Psoas muscle (tissue), 8 donors: ENCODE measurements around the gene SPATA24. TPM values are rescaled to one million over a fixed set of nuclear protein-coding genes. Genes with fewer than 3 reads are reported as not detected.
"Not testable (repeated sequence)": the region's sequence is repeated elsewhere in the genome, so short reads cannot be mapped to it uniquely, and the experiment has no call there.

ENCODE experiments used
- ATAC-seq, 4 donors: fragments of 200-7000 bp; cut with Tn5 transposase; one replicate each; pipeline ENCODE4 v1.9.1; 2020; ENCODE audit warnings: moderate library complexity in 3 of 4, mild to moderate bottlenecking in 2 of 4
- DNase-seq, 2 donors: peaks; one replicate each; pipeline ENCODE4 v3.0.0-alpha.2; 2020
- H3K27ac ChIP-seq: fragments of 200-600 bp; one replicate; pipeline ENCODE4 v1.8.0; 2022
- H3K27me3 ChIP-seq, 3 donors: fragments of 200-600 bp in 1 of 3; one replicate each; pipeline versions ENCODE4 v1.6.1 to v1.8.0; 2013 to 2022; ENCODE audit warnings: low read length in 2 of 3, mild to moderate bottlenecking in 2 of 3, moderate library complexity in 1 of 3; ENCODE audit not compliant: insufficient read depth in 3 of 3
- H3K36me3 ChIP-seq, 2 donors: fragments of 200-600 bp in 1 of 2; one replicate each; pipeline versions ENCODE4 v1.6.1 to v1.8.0; 2013 to 2022; ENCODE audit warnings: low read depth in 1 of 2, mild to moderate bottlenecking in 1 of 2, moderate library complexity in 1 of 2; ENCODE audit not compliant: insufficient read depth in 1 of 2
- H3K4me1 ChIP-seq: fragments of 200-600 bp; one replicate; pipeline ENCODE4 v1.8.0; 2022
- H3K4me3 ChIP-seq: fragments of 200-600 bp; one replicate; pipeline ENCODE4 v1.8.0; 2022; ENCODE audit warnings: mild to moderate bottlenecking
- H3K9me3 ChIP-seq: fragments of 200-600 bp; one replicate; pipeline ENCODE4 v1.8.0; 2022
- CTCF ChIP-seq: fragments of 200-600 bp; IDR thresholded peaks from one replicate; pipeline ENCODE4 v1.8.0; 2022; ENCODE audit warnings: antibody characterized with exemption
- WGBS, 3 donors: extraction: QIAGEN DNeasy Blood & Tissue Kit; methylation state at CpG; one replicate each; pipeline versions ENCODE4 v1.1.6 to v1.1.7; 2013; 5-methylcytosine and 5-hydroxymethylcytosine counted together
- intact Hi-C, 2 donors: fragments of 100-400 bp; cut with DNase I; formaldehyde crosslinking; loops; one replicate each; pipeline versions ENCODE4 v1.11.0 to v1.14.2; 2022
- polyA plus RNA-seq, 3 donors: library from polyadenylated mRNA; stranded (reverse); fragments of 200-250 nt; gene quantifications; one replicate each; pipeline ENCODE4 v1.2.3, GENCODE V29; 2013
- total RNA-seq, 4 donors: library from RNA; stranded (reverse); fragmentation: NEBNext Ultra II Directional in 2 of 4; extraction: Animal tissue kit (Norgen Biotek cat#: 25700) in 2 of 4; gene quantifications; one replicate each; pipeline versions ENCODE4 v1.2.1 to v1.2.4, GENCODE V29; 2021 to 2023
- donor health status: healthy with polysubstance abuse.
- donor health status: DM: no; HTN: no; CAD: no; lungs with moderate emphysema.
- donor health status: Bipolar disorder and iron deficiency.
- donor health status: healthy.
- donor health status: DM: yes; HTN: yes; CAD: no.
- donor health status: DM: no; HTN: no; CAD: no.
- donor health status: DM: no; HTN: no; CAD: no.
- donor health status: DM: yes; HTN: yes; CAD: no.

SPATA24 gene
- total and polyA plus RNA-seq, 7 donors = 6.7 to 18.8 (median 11.5) TPM

GRCh38 chr5:139445325-139446170 is 41.7 kb upstream of the SPATA24 start:
- no peaks in the 10 kb centered on the region for H3K4me1 ChIP-seq
- H3K27ac ChIP-seq = no peak overlapping the region
- no peaks in the 10 kb centered on the region for H3K27me3 ChIP-seq
- no peak for TF ChIP-seq CTCF
- DNase-seq (no peak), ATAC-seq (no peak)
- intact Hi-C loops = no loop called here
- 52 to 56% (median 54%) methylated on average over 7 of the region's 7 CpGs for WGBS, 3 donors
- no peaks in the 10 kb centered on the region for H3K9me3 ChIP-seq
- no peak overlapping the region for H3K4me3 ChIP-seq
- no peaks in the 10 kb centered on the region for H3K36me3 ChIP-seq

- TF ChIP-seq CTCF = no peak
- Histone ChIP-seq H3K36me3 (no peaks in the 10 kb centered on the region), H3K4me1 (peaks cover 7% of the 10 kb centered on the region), H3K9me3 (no peaks in the 10 kb centered on the region), H3K4me3 (no peak overlapping the region), H3K27me3 (no peaks in the 10 kb centered on the region), H3K27ac (no peak overlapping the region)
- WGBS, 3 donors = 56 to 58% (median 58%) methylated on average over 4 of the region's 4 CpGs
- ATAC-seq (no peak), DNase-seq (no peak)
- intact Hi-C loops = no loop called here
Measured at GRCh38 chr5:139443831-139444453, 40.1 kb upstream of the SPATA24 start.

GRCh38 chr5:139440416-139440815 is 36.5 kb upstream of the SPATA24 start:
- H3K9me3 ChIP-seq, H3K27ac ChIP-seq, H3K27me3 ChIP-seq, DNase-seq, H3K4me3 ChIP-seq, intact Hi-C loops, ATAC-seq: not testable (repeated sequence)
- 96 to 97% (median 96%) methylated on average over 17 of the region's 17 CpGs for WGBS, 3 donors
- Histone ChIP-seq H3K4me1 (peaks cover 12% of the 10 kb centered on the region), H3K36me3 (peaks cover 0 to 16% of the 10 kb centered on the region in 2 donors)

- Histone ChIP-seq H3K27me3 (no peaks in the 10 kb centered on the region), H3K27ac (peak within 1 kb of the TSS; percentile 100), H3K4me1 (peaks cover 12% of the 10 kb centered on the region), H3K36me3 (peaks cover 0 to 26% of the 10 kb centered on the region in 2 donors), H3K4me3 (peak within 1 kb of the TSS; percentile 94), H3K9me3 (no peaks in the 10 kb centered on the region)
- ATAC-seq (peak; percentile 98 to 99 (median 98)), DNase-seq (peak; percentile 96 to 97)
- TF ChIP-seq CTCF = no peak
- intact Hi-C loops = loop anchor here in 1 of 2 donors (5.0 kb wide), 1 partner anchor 123 kb away; the partner anchor contains the start of gene UBE2D2
- WGBS, 3 donors = 2 to 4% (median 3%) methylated on average over 49 of the region's 49 CpGs
Measured at GRCh38 chr5:139439013-139439903, 35.4 kb upstream of the SPATA24 start, which contains the start of gene DNAJC18. Gene DNAJC18, minus strand, starts transcription at chr5:139439525. Its CDS starts 80 bp downstream, at chr5:139439445.
